ENCODE data around the gene ERAP2. TPM values are rescaled to one million over a fixed set of nuclear protein-coding genes. Genes with fewer than 3 reads are reported as not detected.

The ERAP2 gene
- total RNA-seq, 2 experiments from 2014 or later = 56.6 to 61.4 TPM

DNA sequence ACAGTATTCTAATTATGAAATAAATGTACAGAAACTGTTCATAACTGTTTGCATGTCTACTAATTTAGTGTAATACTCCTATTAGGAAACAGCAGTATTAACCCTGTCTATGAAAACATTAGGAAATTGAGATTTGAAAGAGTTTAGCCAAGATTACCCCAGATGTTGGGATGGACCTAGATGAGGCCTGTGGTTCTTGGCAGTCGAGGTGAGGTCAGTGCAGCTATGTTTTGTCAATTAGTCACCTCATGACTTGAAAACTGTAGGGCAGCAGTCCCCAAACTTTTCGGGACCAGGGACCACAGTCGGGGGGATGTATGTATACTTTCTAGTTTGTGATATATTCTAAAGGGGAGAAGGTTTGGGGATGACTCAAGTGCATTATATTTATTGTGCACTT lies 64.3 kb downstream of the ERAP2 start:
- Histone ChIP-seq H3K27me3 (ENCODE audit: control insufficient read depth in 1 of 2, insufficient read depth in 2 of 2, low read length in 2 of 2) (no peaks in the 10 kb centered on the region), H3K4me3 (ENCODE audit: low read length) (no peak overlapping the region), H3K36me3 (ENCODE audit: insufficient read depth, low read length) (peaks cover 7% of the 10 kb centered on the region), H3K4me1 (ENCODE audit: insufficient read depth, low read length) (peaks cover 40% of the 10 kb centered on the region), H3K9me3 (ENCODE audit: control insufficient read depth in 1 of 2, insufficient read depth in 1 of 2, low read length in 2 of 2) (no peaks in the 10 kb centered on the region), H3K27ac (ENCODE audit: low read depth in 1 of 2, low read length in 2 of 2) (no peak overlapping the region)
- no peaks in the 10 kb centered on the region for H3K9me3 Mint-ChIP-seq
- no peak for DNase-seq
- intact Hi-C loops (cut with DNase I, micrococcal nuclease) = loop anchor here in 1 of 2 experiments (5.0 kb wide), 1 partner anchor 42 kb away; no protein-coding TSS in a partner anchor
- H3K27ac Mint-ChIP-seq = peak overlapping the region; percentile 67
- H3K4me3 Mint-ChIP-seq = peak overlapping the region; percentile 78
- peaks cover 49% of the 10 kb centered on the region for H3K36me3 Mint-ChIP-seq (ENCODE audit: low read depth)
- no peak for TF ChIP-seq CTCF (IDR thresholded peaks at IDR 0.05)
- CTCF ChIA-PET = interaction anchor here (0.7 to 1.3 kb wide), 4 partner anchors 17 to 72 kb away, joined by 3 to 6 read pairs (median 3); no protein-coding TSS in a partner anchor
- no peak for ATAC-seq (ENCODE audit: poor library complexity)
- H3K4me1 Mint-ChIP-seq (ENCODE audit: low read depth) = peaks cover 75% of the 10 kb centered on the region
- no peaks in the 10 kb centered on the region for H3K27me3 Mint-ChIP-seq
- POLR2A ChIA-PET = interaction anchor here (1.0 kb wide), 1 partner anchor 22 kb away, joined by 3 read pairs; no protein-coding TSS in a partner anchor

DNA sequence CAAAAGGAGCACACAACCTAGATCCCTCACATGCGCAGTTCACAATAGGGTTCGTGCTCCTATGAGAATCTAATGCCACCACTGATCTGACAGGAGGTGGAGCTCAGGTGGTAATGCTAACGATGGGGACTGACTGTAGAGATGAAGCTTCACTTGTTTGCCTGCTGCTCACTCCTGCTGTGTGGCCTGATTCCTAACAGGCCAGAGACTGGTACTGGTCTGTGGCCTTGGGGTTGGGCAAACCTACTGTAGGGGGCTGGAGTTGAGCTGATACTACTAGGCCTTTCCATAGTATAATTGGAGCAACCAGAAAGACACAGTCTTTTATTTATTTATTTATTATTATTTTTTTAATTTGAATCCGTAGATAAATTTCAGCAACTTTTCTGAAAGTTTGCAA lies 64.8 kb downstream of the ERAP2 start:
- H3K27ac ChIP-seq (ENCODE audit: low read depth in 1 of 2, low read length in 2 of 2) = no peak overlapping the region

DNA sequence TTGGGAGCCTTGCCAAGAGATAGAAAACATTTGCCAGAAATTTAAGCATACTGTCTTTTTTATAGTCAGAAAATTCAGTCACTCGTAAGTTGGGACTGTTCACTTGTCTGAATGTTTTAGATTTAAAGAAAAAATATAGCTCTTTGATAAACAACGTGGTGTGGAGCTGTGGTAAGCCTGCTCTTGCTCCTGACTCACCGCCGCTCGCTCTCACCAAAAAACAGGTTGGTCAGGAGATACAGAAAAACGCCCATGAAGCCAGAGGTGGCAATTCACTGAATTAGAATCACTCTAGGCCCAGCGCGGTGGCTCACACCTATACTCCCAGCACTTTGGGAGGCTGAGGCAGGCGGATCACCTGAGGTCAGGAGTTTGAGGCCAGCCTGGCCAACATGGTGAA lies 65.8 kb downstream of the ERAP2 start:
- no peaks in the 10 kb centered on the region for H3K27me3 ChIP-seq (ENCODE audit: control insufficient read depth in 1 of 2, insufficient read depth in 2 of 2, low read length in 2 of 2)
- peaks cover 7% of the 10 kb centered on the region for H3K36me3 ChIP-seq (ENCODE audit: insufficient read depth, low read length)
- no peak for TF ChIP-seq CTCF (IDR thresholded peaks at IDR 0.05)
- H3K27ac Mint-ChIP-seq = peak overlapping the region; percentile 67
- no peak overlapping the region for H3K4me3 ChIP-seq (ENCODE audit: low read length)
- peak overlapping the region; percentile 1 for H3K4me3 Mint-ChIP-seq
- peak in 1 of 14 experiments; percentile 26 for DNase-seq
- H3K27me3 Mint-ChIP-seq = no peaks in the 10 kb centered on the region
- H3K27ac ChIP-seq (ENCODE audit: low read depth in 1 of 2, low read length in 2 of 2) = no peak overlapping the region
- CTCF ChIA-PET = no interaction called here
- no peaks in the 10 kb centered on the region for H3K9me3 ChIP-seq (ENCODE audit: control insufficient read depth in 1 of 2, insufficient read depth in 1 of 2, low read length in 2 of 2)
- no peak for ATAC-seq (ENCODE audit: poor library complexity)
- POLR2A ChIA-PET = interaction anchor here (0.7 kb wide), 1 partner anchor 37 kb away, joined by 3 read pairs; no protein-coding TSS in a partner anchor
- peaks cover 47% of the 10 kb centered on the region for H3K4me1 ChIP-seq (ENCODE audit: insufficient read depth, low read length)
- peaks cover 37% of the 10 kb centered on the region for H3K36me3 Mint-ChIP-seq (ENCODE audit: low read depth)
- peaks cover 85% of the 10 kb centered on the region for H3K4me1 Mint-ChIP-seq (ENCODE audit: low read depth)
- no peaks in the 10 kb centered on the region for H3K9me3 Mint-ChIP-seq
- intact Hi-C loops (cut with DNase I, micrococcal nuclease) = loop anchor here in 1 of 2 experiments (5.0 kb wide), 1 partner anchor 40 kb away; no protein-coding TSS in a partner anchor

More for the DNA sequence above, 64.8 kb downstream of the ERAP2 start:
- POLR2A ChIA-PET = no interaction called here
- peaks cover 80% of the 10 kb centered on the region for H3K4me1 Mint-ChIP-seq (ENCODE audit: low read depth)
- no peaks in the 10 kb centered on the region for H3K9me3 Mint-ChIP-seq
- H3K9me3 ChIP-seq (ENCODE audit: control insufficient read depth in 1 of 2, insufficient read depth in 1 of 2, low read length in 2 of 2) = no peaks in the 10 kb centered on the region
- no peak for TF ChIP-seq CTCF (IDR thresholded peaks at IDR 0.05)
- CTCF ChIA-PET = interaction anchor here (0.8 to 1.3 kb wide), 3 partner anchors 17 to 72 kb away, joined by 3 to 6 read pairs (median 3); no protein-coding TSS in a partner anchor
- intact Hi-C loops (cut with DNase I, micrococcal nuclease) = loop anchor here in 1 of 2 experiments (5.0 kb wide), 1 partner anchor 41 kb away; no protein-coding TSS in a partner anchor
- peaks cover 45% of the 10 kb centered on the region for H3K4me1 ChIP-seq (ENCODE audit: insufficient read depth, low read length)
- no peaks in the 10 kb centered on the region for H3K27me3 ChIP-seq (ENCODE audit: control insufficient read depth in 1 of 2, insufficient read depth in 2 of 2, low read length in 2 of 2)
- H3K27me3 Mint-ChIP-seq = no peaks in the 10 kb centered on the region
- ATAC-seq (ENCODE audit: poor library complexity) = no peak
- H3K4me3 Mint-ChIP-seq = no peak overlapping the region
- peak overlapping the region; percentile 67 for H3K27ac Mint-ChIP-seq
- H3K4me3 ChIP-seq (ENCODE audit: low read length) = no peak overlapping the region
- peaks cover 44% of the 10 kb centered on the region for H3K36me3 Mint-ChIP-seq (ENCODE audit: low read depth)
- H3K36me3 ChIP-seq (ENCODE audit: insufficient read depth, low read length) = peaks cover 7% of the 10 kb centered on the region
- DNase-seq = no peak
